HG02885 (cell line): ENCODE measurements around the gene NINL.
"Not testable (repeated sequence)": the region's sequence is repeated elsewhere in the genome, so short reads cannot be mapped to it uniquely, and the experiment has no call there.

Source experiments
- ATAC-seq: cut with Tn5 transposase; IDR thresholded peaks from one replicate; pipeline ENCODE4 v1.9.1; 2021; ENCODE audit warnings: mild to moderate bottlenecking; ENCODE audit not compliant: unreplicated experiment, poor library complexity

Gene NINL

DNA sequence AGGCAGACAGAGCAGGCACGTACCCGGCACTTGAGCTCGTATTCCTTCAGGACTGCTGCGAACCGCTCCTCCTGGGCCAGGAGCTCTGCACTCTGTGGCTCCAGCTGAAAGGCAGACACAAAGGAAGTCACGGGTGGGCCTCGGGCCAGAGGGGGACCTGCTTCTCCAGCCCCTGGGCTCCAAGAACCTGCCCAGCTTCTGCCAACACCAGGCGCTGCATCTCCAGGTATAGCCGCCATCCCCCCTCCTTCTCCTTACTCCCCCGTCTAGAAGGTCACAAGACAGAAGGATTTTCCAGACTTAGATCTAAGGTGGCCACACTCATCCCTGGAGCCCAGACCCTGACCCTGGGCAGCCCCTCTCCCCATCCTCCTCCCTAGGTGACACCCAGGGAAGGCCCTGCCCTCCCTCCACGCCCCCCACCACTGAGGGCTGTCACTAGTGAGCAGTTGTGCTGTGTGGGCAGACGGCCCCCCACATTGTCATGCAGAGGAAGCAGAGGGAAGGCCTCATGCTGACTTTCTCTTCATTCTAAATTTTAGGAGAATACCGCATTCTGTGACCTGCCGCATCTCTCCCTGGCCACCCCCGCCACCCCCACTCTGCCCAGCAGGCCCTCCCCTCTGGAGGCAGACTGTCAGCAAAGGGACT is 96.0 kb downstream of the NINL start:
- ATAC-seq, result no peak

DNA sequence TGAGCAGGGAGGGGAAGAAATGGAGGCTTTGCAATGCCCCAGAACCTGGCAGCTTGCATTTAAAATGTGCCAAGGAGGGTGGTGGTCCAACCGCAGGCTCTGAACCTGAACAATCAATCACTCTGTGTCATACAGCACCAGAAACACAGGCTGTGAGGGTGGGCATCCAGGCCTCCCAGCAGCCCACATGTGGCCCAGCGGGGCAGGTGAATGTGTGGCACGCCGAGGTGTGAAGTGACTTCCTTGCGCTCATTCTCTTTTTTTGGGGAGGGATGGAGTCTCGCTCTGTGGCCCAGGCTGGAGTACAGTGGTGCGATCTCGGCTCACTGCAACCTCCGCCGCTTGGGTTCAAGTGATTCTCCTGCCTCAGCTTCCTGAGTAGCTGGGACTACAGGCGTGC is 97.4 kb downstream of the NINL start:
- ATAC-seq, result no peak

DNA sequence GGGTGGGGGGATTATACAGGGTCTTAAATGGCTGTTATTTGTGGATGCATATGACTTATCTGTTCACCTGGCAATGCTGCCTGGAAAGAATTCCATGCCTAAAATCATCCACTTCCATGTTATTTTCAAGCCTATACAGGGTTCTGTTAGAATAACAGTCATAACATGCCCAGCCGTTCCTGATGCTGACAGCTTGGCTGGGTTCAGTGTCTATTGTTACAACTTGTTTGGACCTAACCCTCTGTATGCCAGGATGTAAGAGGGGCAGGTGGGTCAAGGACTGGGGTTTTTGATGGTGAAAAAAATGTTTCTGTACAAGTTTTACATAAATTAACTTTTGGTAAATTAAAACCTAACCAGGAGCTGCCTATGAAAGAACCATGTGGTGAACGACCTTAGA is 98.0 kb downstream of the NINL start:
- no peak for ATAC-seq

DNA sequence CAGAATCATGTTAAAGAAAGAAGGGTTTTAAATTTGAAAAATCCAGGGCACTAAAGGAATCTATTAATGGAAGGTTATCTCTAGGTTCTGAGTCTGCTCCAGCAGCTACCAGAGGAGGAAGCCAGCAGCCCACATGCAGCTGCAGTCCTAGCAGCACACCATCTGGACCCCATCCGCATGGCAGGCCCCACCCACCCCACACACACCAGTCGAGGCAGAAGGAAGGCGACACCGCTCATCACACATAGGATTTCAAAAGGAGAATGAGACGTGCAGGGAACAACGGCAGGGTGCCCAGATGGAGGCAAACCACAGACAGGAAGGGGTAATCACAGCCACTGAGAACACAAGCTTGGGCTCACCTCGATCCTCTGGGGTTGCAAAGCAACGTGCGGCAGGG is 99.0 kb downstream of the NINL start:
- ATAC-seq, result no peak

DNA sequence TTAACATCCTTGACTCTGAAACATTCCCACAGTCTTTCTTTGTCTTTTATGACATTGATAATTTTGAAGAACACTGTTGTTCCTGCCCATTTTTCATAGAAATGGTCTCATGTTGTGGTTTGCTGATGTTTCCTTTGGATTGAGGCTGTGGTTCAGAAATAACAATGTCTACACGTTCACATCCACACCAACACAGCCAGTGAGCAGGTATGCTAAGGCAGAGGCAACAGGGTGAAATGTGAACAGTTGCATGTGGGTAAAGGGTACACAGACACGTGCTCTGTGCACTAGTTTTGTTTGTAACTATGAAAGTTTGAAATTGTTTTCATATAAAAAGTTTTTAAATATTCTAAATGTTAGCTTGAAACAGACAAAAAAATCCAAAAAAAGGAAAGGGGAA is 99.5 kb downstream of the NINL start:
- ATAC-seq, result no peak

DNA sequence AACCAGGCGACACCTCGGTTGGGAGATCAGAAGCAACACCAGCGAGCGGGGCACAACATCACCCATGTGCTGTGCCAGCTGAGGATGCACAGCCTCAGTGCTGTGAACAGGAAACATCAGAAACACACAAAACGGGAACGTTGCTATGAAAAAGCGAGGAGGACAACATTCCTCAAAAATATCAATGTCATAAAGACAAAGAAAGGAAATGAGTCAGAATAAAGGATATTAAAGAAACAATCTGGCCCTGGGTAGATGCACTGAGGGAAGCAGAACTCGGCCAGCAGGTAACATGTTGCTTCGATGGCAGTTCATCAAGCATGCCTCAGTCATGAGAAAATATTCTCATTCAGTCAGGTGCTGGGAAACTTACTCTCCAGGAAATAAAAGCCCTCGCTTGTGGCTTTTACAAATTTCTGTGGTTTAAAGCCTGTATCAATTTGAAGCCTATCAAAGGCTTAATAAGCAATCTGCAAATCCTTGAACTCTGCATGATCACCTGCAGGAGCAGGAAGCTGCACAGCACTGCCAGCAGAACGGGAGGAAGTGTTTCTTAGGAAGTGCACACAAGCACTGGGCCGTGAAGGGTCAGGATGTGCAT is 100.3 kb downstream of the NINL start:
- ATAC-seq, result no peak

DNA sequence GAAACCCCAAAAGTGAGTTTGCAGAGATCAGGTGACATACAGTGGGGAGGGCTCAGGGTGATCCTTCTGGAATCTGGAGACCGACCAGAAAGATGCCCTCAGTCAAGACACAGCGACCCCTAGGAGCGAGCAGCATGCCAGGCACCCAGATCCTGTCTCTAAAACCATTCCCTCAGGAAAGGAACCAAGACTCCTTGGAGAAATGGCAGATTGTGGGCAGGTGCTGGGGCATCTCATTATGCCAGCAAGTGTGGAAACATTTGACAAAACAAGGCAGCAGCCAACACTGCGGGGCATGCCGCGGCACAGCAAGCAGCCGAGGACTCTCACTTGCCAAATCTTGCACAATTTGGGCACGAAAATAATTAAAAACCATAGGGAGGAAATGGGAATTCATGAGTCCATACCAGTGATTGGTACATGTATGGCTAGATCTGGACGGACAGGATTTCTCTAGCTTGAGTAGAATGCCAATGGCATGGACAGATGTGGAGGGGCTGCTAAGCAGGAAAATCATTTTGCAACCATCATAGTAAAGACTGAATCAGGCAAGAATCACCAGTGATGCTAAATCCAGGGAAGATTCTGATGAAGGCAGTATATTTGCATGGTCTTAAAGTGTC is 101.0 kb downstream of the NINL start:
- ATAC-seq, result no peak

DNA sequence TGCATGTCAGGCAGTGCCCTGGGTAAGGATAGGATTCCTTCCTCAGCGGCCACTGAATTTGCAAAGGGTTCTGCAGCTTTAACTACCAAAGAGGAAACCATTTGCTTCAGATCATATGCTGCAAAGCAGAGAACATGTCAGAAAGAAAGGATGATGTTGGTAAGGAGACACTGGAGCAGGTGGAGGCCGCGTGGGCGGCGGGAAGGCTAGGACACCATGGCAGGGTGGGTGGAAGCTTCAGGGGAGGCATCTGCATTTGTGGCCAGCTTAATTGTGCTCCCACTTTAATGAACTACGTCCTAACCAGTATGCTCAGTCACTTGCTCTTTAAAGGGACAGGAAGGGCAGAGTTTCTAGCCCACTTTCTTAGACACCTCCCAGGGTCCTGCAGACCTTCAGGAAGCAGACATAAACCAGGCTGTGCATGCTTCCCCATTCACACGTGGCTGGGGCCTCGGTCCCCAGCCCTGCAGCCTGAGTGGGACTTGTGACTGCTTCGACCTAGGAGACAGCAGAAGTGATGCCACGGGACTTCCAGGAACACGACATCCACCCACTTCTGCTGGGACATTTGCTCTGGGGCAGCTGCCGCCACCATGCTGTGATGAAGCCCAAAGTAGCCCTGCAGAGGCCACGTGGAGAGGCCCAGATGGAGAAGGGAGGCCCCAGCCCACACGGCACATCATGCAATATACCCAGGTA is 101.7 kb downstream of the NINL start:
- no peak for ATAC-seq

DNA sequence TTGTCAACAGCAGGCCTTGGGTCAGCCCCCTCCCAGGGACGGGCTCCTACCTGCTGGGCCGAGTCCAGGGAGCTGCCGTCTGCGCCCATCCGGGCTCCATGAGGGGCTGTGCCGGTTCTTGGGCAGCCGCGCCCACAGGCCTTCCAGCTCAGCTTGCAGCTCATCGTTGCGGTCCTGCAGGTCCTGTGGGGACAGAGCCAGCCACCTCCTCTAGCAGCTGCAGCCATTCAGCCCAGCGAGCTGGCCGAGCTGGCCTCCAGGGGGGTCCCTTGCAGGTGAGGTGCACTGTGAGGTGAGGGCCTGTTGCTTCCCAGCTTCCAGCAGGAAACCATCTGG is 103.4 kb downstream of the NINL start:
- no peak for ATAC-seq

DNA sequence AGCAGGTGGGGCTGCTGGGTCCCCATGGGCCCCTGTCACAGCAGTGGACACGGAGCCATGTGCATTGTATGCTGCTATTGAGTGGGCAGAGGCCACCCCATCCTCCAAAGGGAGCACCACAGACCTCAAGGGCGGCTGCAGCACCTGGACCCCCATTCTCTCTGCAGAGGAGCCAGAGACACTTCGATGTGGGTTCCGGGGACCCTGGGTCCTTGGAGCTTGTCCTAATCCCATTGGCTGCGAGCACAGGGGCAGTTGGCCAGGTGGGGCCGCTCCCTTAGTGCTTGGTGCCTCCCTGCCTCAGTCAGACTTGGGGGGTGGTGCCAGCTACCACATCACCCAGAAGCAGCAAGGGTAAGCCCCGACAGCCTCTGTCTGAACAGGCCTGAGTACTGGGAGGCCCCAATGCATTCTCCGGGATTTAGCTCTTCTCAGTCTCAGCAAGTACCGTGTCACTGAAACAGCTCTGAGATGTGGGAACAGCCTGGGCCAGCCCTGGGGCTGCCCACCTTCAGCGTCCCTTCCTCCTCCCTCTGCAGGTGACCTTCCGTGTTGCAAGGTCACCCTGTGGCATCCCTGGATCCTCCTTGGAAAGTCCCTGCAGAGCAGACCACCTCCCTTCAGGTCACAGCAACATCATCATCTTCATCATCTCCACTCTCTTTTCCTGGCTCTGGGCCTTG is 104.0 kb downstream of the NINL start:
- ATAC-seq, result no peak

DNA sequence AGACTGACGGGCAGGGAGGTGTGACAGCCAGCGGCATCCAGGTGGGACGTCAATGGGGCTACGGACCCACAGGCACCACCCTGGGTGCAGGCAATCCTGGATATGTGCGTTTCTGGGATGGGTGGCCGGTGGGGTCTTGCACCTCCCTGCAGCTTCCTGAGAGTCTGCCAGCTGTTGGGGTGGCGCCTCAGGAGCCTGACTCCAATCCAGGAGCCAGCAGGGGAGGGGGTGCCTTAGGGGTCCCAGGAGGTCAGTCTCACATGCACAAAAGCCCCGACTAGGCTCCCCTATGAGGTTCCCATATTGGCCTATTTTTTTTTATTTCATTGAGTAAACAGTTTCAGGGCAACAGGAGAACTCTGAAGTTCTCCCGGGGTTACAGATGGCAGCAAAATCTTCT is 104.5 kb downstream of the NINL start:
- no peak for ATAC-seq

DNA sequence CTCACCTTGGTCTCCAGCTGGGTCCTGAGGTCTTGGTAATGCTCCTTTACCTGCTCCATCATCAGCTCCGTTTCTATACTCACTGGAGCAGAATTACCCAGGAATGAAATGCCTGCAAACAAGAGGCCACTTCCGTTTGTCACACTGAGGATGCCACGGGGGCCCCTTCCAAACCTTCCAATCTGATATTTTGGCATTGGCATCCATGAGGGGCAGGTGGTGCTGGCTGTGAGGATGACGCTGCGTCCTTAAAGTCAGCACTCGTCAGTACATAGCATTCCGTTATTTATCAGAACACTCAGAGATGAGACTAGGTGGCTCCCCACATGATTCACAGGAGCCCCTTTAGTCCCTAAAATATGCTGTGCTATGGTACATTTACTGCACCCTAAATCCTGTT is 105.2 kb downstream of the NINL start:
- ATAC-seq, result no peak

DNA sequence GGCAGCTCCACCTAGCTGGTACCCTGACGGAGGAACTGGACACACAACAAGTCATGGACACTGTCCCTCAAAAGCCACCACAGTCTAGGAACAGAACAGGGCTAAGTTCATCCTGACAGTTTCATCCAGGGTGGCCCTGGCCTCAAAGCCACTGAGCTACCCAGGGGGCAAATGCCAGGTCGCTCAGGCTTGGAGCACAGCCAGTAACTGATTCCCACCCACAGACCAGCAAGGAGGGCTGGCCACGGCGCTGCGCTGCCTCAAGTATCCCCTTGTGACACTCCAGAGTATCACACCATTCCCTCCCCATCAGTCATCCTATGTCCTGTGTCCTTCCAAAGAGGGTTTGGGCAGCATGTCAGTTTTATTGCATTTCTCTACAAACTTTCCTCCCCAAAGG is 105.7 kb downstream of the NINL start:
- no peak for ATAC-seq

DNA sequence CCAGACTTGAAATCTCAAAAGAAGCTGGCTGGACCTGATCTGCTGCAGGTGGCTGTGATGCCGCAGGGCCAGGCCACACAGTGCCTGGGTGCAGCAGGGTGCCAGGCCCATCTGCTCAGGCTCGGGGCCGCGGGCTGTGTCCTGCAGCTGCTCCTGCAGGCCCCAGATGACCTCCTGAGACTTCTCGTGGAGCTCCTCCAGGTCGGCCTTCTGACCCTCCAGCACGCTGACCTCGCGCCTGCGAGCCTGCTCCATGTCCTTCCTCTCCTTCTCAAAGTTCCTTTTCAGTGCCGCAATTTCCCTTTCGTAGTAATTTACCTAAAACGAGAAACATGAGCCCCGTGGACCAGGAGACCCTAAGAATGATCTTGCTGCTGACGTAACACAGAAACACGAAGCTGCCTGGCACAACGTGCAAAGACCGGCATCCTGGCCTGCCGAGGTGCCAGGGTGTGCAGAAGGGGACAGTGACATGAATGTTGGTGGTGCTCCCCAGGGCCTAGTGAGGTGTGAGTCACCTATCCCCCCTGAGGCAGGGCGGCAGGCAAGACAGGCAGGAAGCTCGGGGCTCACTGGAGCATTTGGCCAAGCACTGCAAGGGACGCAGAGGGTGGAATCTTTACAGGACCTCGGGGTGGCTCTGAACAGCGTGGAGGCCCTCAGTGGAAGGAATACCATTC is 106.3 kb downstream of the NINL start:
- ATAC-seq, result no peak

DNA sequence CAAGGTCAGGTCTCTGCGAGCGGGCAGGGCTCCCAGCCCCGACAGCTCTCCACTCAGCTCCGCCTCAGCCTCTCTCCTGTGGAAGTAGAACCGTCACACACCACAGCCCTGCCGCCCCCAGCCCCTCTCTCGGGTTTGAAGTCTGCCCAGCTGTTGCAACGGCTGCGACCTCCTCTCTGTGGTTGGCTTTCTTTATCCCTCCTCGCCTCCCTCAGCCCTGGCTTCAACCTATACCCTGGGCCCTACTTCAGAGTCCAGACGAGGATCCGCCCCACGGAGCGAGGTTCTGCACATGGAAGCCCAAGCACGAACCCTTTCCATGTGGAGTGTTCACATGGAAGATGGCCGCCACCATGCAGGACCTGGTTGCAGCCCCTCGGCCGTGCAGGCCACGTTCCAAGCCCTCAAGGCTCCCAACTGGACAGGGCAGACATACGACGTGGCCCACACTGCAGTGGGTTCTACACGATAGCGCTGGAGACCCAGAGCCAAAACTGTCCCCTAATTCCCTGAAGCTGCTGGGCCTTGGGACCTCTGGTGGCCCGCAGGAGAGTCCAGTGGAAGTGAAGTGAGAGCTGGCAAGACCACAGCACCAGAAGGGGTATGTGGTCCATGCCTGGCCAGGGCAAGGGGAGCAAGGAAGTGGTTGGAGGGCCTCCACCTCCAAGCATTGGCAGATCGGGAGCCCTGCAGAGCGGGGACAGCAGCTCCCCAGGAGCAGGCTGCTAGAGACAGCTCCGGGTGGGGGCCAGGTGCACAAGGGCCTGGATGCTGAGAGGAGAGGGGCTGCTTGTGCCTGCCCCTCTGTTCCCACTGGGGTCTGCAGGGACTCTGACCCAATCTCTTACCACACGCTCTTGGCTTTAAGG is 108.1 kb downstream of the NINL start:
- ATAC-seq, result no peak

DNA sequence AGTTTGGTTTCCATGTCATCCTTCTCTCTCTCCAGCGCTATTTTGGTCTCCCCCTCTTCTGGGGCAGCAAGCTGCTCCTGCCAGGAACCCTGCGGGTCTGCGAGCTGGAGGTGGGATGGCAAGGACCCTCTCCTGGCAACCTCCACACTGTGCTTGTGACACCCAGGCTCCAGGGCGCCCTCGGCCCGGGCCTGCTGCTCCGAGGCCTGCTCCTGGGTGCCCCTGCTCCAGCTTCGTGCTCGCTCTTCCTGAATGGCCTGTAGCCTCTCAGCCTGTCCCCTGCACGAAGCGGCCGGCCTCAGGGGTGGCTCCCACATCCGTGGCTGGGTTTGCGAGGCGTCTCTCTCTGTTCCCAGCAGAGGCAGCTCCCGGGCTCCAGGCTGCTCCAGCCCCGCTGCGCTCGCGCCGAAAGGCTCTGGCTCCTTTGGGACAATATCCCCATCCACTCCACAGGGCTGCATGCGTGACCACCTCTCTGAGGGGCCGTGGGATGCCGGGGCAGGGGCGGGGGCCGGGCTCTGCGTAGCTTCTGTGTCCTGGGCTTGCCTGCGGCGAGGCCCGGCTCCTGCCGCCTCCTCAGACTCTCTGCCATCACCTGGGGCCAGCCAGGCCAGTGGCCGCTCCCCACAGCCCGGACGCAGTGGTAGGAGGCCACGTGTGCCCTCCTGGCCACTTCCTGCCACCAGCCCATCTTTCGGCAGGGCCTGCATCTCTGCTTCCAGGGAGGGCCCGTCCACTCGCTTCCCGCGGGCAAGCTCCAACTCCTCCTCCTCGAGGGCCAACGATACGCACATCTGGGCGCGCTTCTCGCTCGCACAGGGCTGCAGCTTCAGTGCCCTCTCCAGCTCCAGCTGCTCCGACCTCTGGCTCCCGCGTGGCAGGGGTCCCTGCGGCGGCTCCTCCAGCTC is 109.0 kb downstream of the NINL start:
- ATAC-seq, result no peak

DNA sequence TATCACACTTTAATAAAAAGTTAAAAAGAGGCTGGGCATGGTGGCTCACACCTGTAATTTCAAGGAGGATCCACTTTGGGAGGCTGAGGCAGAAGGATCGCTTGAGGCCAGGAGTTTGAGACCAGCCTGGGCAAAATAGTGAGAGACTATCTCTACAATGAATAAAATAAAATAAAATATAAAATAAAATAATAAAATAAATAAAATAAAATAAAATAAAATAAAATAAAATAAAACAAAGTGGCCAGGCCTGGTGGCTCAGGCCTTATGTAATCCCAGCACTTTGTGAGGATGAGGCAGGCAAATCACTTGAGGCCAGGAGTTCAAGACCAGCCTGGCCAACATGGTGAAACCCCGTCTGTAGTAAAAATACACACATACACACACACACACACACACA is 112.0 kb downstream of the NINL start:
- ATAC-seq, result not testable (repeated sequence)

DNA sequence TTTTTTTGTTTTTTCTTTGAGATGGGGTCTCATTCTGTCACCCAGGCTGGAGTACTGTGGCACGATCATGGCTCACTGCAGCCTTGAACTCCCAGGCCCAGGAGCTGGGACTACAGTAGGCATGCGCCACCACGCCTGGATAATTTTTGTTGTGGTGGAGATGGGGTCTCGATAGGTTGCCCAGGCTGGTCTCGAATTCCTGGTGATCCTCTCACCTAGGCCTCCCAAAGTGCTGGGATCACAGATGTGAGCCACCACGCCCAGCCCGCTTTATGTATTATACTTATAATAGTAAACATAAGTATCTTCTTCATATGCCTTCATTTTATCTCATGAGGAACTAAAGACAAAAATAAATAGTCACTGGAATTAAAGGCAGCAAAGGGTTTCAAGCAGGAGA is 114.3 kb downstream of the NINL start:
- ATAC-seq, result no peak

DNA sequence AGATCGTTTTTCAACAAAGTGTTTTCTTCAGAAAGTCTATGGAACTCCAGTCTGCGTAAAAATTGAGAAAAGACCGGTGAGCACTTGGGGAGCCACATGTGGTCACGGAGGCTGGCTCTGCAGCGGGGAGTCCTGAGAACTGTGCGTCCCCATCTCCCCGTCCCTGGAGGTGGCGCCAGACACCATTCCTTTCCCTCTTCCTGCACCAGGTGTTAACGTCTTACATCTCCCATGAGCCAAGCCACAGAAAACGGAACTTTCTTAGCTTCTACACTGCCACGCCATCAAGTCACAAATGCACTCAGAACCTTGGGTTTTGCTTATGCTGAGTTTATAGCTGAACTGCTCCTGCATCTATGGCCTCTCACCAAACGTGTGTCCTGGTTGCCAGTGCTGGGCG is 115.3 kb downstream of the NINL start:
- ATAC-seq, result peak; percentile 95
